ENCODE data around the gene FHIT.

The FHIT gene

GRCh38 chr3:59772416-59773408, 1478.5 kb downstream of the FHIT start:
- DNase-seq, result no peak

GRCh38 chr3:59771768-59772181, 1479.5 kb downstream of the FHIT start:
- no peak for DNase-seq

- no peak for DNase-seq
These were observed 1482.0 kb downstream of the FHIT start for GRCh38 chr3:59769127-59769750.

GRCh38 chr3:59766200-59766872, 1484.9 kb downstream of the FHIT start:
- no peak for DNase-seq

GRCh38 chr3:59764171-59764570, 1487.1 kb downstream of the FHIT start:
- no peak for DNase-seq

- DNase-seq, result no peak
These were observed 1488.3 kb downstream of the FHIT start for GRCh38 chr3:59762941-59763340.

- DNase-seq, result no peak
These were observed 1491.8 kb downstream of the FHIT start for GRCh38 chr3:59759298-59760031.

GRCh38 chr3:59758672-59759071, 1492.6 kb downstream of the FHIT start:
- DNase-seq, result peak in 1 of 3 donors; percentile 22

- no peak for DNase-seq
These were observed 1494.3 kb downstream of the FHIT start for GRCh38 chr3:59756934-59757333.

- DNase-seq, result no peak
These were observed 1496.7 kb downstream of the FHIT start for GRCh38 chr3:59754456-59755129.

- no peak for DNase-seq
These were observed 1497.3 kb downstream of the FHIT start for GRCh38 chr3:59753808-59754450.

GRCh38 chr3:59752925-59753324, 1498.3 kb downstream of the FHIT start:
- DNase-seq, result no peak

GRCh38 chr3:59751606-59752005, 1499.6 kb downstream of the FHIT start:
- no peak for DNase-seq

GRCh38 chr3:59750391-59750790, 1500.9 kb downstream of the FHIT start:
- DNase-seq, result no peak

GRCh38 chr3:59749291-59749690, 1502.0 kb downstream of the FHIT start:
- DNase-seq, result peak in 1 of 3 donors; percentile 13

GRCh38 chr3:59746585-59746984, 1504.7 kb downstream of the FHIT start:
- DNase-seq, result no peak

- DNase-seq, result no peak
These were observed 1514.0 kb downstream of the FHIT start for GRCh38 chr3:59737241-59737640.

- no peak for DNase-seq
These were observed 1517.2 kb downstream of the FHIT start for GRCh38 chr3:59734061-59734460.

- no peak for DNase-seq
These were observed 1518.0 kb downstream of the FHIT start for GRCh38 chr3:59733041-59733809.

GRCh38 chr3:59731943-59732342, 1519.3 kb downstream of the FHIT start:
- DNase-seq, result no peak

GRCh38 chr3:59730591-59730990, 1520.7 kb downstream of the FHIT start:
- DNase-seq, result no peak
